Choroid plexus epithelial cell (primary cell): ENCODE data around the gene EVA1A.

ENCODE experiments used
- DNase-seq: peaks from one replicate; pipeline ENCODE4 v3.0.0-alpha.2; 2010; ENCODE audit warnings: low read depth
- H3K4me3 ChIP-seq: 2 replicates; pipeline ENCODE4 v1.5.1; 2011; ENCODE audit warnings: low read depth, mild to moderate bottlenecking, control low read depth, low read length, moderate library complexity
- TF ChIP-seq, protein P1 (sequence below): conservative IDR thresholded peaks from 2 replicates; pipeline ENCODE4 v1.5.1; 2011; ENCODE audit warnings: low read depth, mild to moderate bottlenecking, control low read depth, inconsistent platforms, low read length, moderate library complexity

The EVA1A gene

GRCh38 chr2:75516378-75517360, 44.1 kb downstream of the EVA1A start:
- no peak for DNase-seq
- TF ChIP-seq, protein P1, sequence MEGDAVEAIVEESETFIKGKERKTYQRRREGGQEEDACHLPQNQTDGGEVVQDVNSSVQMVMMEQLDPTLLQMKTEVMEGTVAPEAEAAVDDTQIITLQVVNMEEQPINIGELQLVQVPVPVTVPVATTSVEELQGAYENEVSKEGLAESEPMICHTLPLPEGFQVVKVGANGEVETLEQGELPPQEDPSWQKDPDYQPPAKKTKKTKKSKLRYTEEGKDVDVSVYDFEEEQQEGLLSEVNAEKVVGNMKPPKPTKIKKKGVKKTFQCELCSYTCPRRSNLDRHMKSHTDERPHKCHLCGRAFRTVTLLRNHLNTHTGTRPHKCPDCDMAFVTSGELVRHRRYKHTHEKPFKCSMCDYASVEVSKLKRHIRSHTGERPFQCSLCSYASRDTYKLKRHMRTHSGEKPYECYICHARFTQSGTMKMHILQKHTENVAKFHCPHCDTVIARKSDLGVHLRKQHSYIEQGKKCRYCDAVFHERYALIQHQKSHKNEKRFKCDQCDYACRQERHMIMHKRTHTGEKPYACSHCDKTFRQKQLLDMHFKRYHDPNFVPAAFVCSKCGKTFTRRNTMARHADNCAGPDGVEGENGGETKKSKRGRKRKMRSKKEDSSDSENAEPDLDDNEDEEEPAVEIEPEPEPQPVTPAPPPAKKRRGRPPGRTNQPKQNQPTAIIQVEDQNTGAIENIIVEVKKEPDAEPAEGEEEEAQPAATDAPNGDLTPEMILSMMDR: no peak
- no peak overlapping the region for H3K4me3 ChIP-seq

- TF ChIP-seq, protein P1: no peak
- DNase-seq: no peak
Measured at GRCh38 chr2:75515584-75516368, 45.0 kb downstream of the EVA1A start.

GRCh38 chr2:75513616-75514170, 47.0 kb downstream of the EVA1A start:
- DNase-seq: no peak
- H3K4me3 ChIP-seq: no peak overlapping the region
- TF ChIP-seq, protein P1: no peak

More at GRCh38 chr2:75515584-75516368, 45.0 kb downstream of the EVA1A start:
- H3K4me3 ChIP-seq: no peak overlapping the region

DNA sequence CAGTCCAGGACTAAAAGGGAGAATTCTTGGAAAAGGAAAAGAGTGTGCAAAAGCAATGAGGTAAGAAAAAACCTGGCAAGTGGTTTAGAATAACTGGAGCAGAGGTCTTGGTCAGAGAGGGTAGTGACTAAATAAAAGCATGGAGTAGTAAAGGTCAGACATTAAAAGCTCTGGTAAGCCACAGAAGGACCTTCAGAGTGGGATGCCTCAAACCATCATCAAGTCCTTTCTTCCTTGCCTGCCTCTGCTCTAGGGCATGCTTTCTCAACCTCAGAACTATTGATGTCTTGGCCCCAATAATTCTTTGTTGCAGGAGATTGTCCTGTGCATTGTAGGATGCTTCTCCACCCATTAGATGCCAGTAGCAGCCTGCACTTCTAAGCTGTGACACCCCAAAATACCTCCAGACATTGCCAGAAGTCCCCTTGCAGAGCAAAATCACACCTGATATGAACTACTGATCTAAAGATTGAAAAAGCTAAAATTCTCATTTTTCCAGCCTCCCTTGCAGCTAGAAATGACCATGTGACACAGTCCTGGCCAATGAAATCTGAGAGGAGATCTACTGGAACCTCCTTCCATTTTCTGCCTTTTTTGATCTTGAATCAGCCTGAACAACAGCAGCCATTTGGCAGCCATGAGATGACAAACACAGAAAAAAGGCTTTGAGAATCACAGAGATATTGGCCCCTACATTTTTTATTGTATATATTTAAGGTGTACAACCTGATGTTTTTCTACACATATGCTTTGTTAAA, 48.1 kb downstream of the EVA1A start:
- H3K4me3 ChIP-seq: no peak overlapping the region
- DNase-seq: no peak
- TF ChIP-seq, protein P1: no peak

- DNase-seq: no peak
Measured at GRCh38 chr2:75506101-75506697, 54.5 kb downstream of the EVA1A start.

GRCh38 chr2:75505012-75505411, 55.7 kb downstream of the EVA1A start:
- TF ChIP-seq, protein P1: no peak
- H3K4me3 ChIP-seq: no peak overlapping the region
- no peak for DNase-seq

More at GRCh38 chr2:75506101-75506697, 54.5 kb downstream of the EVA1A start:
- no peak overlapping the region for H3K4me3 ChIP-seq
- TF ChIP-seq, protein P1: no peak
